Smooth muscle cell (in vitro differentiated cells): Measurements from ENCODE around the gene PIGH. TPM values are rescaled to one million over a fixed set of nuclear protein-coding genes. Genes with fewer than 3 reads are reported as not detected.

ENCODE experiments used
- DNase-seq: peaks from one replicate; lab custom pipeline; 2025; ENCODE audit not compliant: unreplicated experiment; lab: John Stamatoyannopoulos, UW
- H2AFZ ChIP-seq: fragments of 200-600 bp; sonication (generic); 2 replicates; pipeline ENCODE4 v1.6.0; 2016; ENCODE audit warnings: antibody characterized with exemption, low read depth, mild to moderate bottlenecking
- H3F3A ChIP-seq: fragments of 200-600 bp; sonication (generic); 2 replicates; pipeline ENCODE4 v1.6.0; 2017; ENCODE audit warnings: antibody characterized with exemption, low read depth
- H3K27ac ChIP-seq: fragments of 200-600 bp; sonication (generic); 2 replicates; pipeline ENCODE4 v1.5.1; 2016; ENCODE audit warnings: low read depth, mild to moderate bottlenecking
- H3K27me3 ChIP-seq: fragments of 200-600 bp; sonication (generic); 2 replicates; pipeline ENCODE4 v1.6.1; 2016; ENCODE audit warnings: low read depth, mild to moderate bottlenecking
- H3K36me3 ChIP-seq: fragments of 200-600 bp; sonication (generic); 2 replicates; pipeline ENCODE4 v1.5.1; 2016; ENCODE audit warnings: low read depth
- H3K4me1 ChIP-seq: fragments of 200-600 bp; sonication (generic); 2 replicates; pipeline ENCODE4 v1.5.1; 2016; ENCODE audit warnings: low read depth
- H3K4me2 ChIP-seq: fragments of 200-600 bp; sonication (generic); 2 replicates; pipeline ENCODE4 v1.6.0; 2016; ENCODE audit warnings: mild to moderate bottlenecking
- H3K4me3 ChIP-seq: fragments of 200-600 bp; sonication (generic); 2 replicates; pipeline ENCODE4 v1.5.1; 2016; ENCODE audit warnings: mild to moderate bottlenecking
- H3K79me2 ChIP-seq: fragments of 200-600 bp; sonication (generic); 2 replicates; pipeline ENCODE4 v1.6.0; 2016; ENCODE audit warnings: low read depth, mild to moderate bottlenecking
- H3K9ac ChIP-seq: fragments of 200-600 bp; sonication (generic); 2 replicates; pipeline ENCODE4 v1.6.0; 2016; ENCODE audit warnings: low read depth
- H3K9me3 ChIP-seq: fragments of 200-600 bp; sonication (generic); replicated peaks from 2 replicates; pipeline ENCODE4 v1.5.1; 2016; ENCODE audit warnings: low read depth
- H4K20me1 ChIP-seq: fragments of 200-600 bp; sonication (generic); 2 replicates; pipeline ENCODE4 v1.6.0; 2016; ENCODE audit warnings: low read depth
- CTCF ChIP-seq: fragments of 200-600 bp; sonication (generic); IDR thresholded peaks from 2 replicates; pipeline ENCODE4 v1.5.1; 2017; ENCODE audit warnings: borderline replicate concordance, mild to moderate bottlenecking, antibody characterized with exemption; ENCODE audit not compliant: insufficient read depth, poor library complexity, severe bottlenecking
- WGBS: methylation state at CpG from one replicate; pipeline ENCODE4 v1.1.7; 2016; ENCODE audit warnings: low lambda C conversion rate; 5-methylcytosine and 5-hydroxymethylcytosine counted together
- polyA plus RNA-seq: library from polyadenylated mRNA; unstranded; fragments of >200 nt; fragmentation: Nextera tagmentation; extraction: Ambion mirVana; gene quantifications from 2 replicates; pipeline ENCODE4 v1.2.1, GENCODE V29; 2016
- total RNA-seq: library from RNA; depleted of rRNA; stranded (reverse); fragments of >200 nt; gene quantifications from 2 replicates; pipeline ENCODE4 v1.2.3, GENCODE V29; 2014

The PIGH gene
- total and polyA plus RNA-seq, 2 experiments from 2014 or later: 15.5 to 20.6 TPM

DNA sequence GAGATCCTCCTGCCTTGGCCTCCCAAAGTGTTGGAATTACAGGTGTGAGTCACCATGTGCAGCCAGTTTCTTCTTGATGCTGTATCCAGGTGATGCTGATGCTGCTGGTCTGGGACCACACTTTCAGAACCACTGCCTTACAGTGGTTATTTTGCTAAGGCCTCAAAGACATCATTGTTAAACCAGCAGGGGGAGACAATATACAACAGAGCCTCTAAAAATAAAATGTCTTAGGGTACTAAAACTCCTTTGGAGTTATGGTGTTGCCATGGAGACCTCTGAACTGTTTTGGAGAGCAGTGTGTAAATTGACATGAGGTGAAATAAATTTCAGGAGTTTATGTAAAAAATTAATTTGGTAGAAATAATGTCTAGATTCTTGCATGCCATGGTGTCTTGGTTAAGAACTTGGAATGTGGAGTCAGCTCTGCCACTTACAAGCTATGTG is 18.6 kb upstream of the PIGH start:
- Histone ChIP-seq H3K4me3 (no peak overlapping the region), H3K36me3 (no peaks in the 10 kb centered on the region), H3K9ac (peak overlapping the region; percentile 75), H3K4me2 (peak overlapping the region; percentile 92), H4K20me1 (no peaks in the 10 kb centered on the region), H3F3A (peaks cover 6% of the 10 kb centered on the region), H3K79me2 (no peaks in the 10 kb centered on the region), H2AFZ (no peak overlapping the region), H3K4me1 (peaks cover 9% of the 10 kb centered on the region), H3K9me3 (no peaks in the 10 kb centered on the region), H3K27ac (peak overlapping the region; percentile 86), H3K27me3 (no peaks in the 10 kb centered on the region)
- no peak for DNase-seq
- TF ChIP-seq CTCF: peak; percentile 65

GRCh38 chr14:67610491-67610890 is 10.4 kb upstream of the PIGH start:
- no peaks in the 10 kb centered on the region for H3K9me3 ChIP-seq
- DNase-seq: no peak
- H3K4me2 ChIP-seq: no peak overlapping the region
- H3K27me3 ChIP-seq: no peaks in the 10 kb centered on the region
- no peak overlapping the region for H3K4me3 ChIP-seq
- no peaks in the 10 kb centered on the region for H3K36me3 ChIP-seq
- no peaks in the 10 kb centered on the region for H4K20me1 ChIP-seq
- 71% methylated on average over 1 of the region's 1 CpG for WGBS
- no peak for TF ChIP-seq CTCF
- no peak overlapping the region for H3K9ac ChIP-seq
- H2AFZ ChIP-seq: no peak overlapping the region
- H3K27ac ChIP-seq: no peak overlapping the region
- H3K79me2 ChIP-seq: no peaks in the 10 kb centered on the region
- H3F3A ChIP-seq: no peaks in the 10 kb centered on the region
- H3K4me1 ChIP-seq: no peaks in the 10 kb centered on the region

DNA sequence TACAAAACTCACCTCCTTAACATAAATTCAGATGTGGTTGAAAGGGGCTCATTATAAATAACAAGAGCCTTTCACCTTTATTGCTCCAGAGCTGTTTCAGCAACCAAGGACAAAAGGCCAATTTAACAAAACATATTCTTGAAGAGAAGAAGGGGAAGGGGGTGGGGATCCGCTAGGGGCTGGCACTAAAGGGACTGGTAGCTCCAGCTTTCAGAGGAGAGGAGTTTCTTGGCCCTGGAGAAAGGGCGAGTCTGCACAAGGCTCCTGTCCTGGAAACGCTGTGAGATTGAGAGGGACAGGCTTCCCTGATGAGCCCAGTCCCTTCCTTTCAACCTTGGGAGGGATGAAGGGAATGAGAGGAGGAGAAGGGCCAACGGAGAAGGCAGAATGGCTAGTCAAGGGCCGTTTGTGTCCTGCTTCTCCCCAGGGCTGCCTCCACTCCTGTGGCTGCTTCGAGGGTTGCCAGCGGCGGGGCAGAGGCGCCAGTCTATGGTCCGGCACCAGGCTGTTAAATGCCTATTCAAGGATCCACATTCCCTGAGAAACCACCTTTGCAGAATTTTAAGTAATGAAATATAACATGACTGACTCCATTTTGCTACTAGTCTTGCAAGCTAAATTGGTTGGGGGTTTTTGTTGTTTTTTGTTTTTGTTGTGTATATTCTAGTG is 9.7 kb upstream of the PIGH start:
- Histone ChIP-seq H3K4me2 (no peak overlapping the region), H4K20me1 (no peaks in the 10 kb centered on the region), H3F3A (no peaks in the 10 kb centered on the region), H3K79me2 (no peaks in the 10 kb centered on the region), H3K27me3 (no peaks in the 10 kb centered on the region), H3K36me3 (no peaks in the 10 kb centered on the region), H2AFZ (no peak overlapping the region), H3K4me3 (no peak overlapping the region), H3K27ac (no peak overlapping the region), H3K9me3 (no peaks in the 10 kb centered on the region), H3K4me1 (no peaks in the 10 kb centered on the region), H3K9ac (no peak overlapping the region)
- no peak for TF ChIP-seq CTCF
- 79% methylated on average over 10 of the region's 10 CpGs for WGBS
- DNase-seq: no peak

- no peak for TF ChIP-seq CTCF
- H3K79me2 ChIP-seq: no peaks in the 10 kb centered on the region
- no peaks in the 10 kb centered on the region for H4K20me1 ChIP-seq
- H3K4me3 ChIP-seq: no peak overlapping the region
- 95% methylated on average over 5 of the region's 5 CpGs for WGBS
- no peaks in the 10 kb centered on the region for H3K27me3 ChIP-seq
- H3F3A ChIP-seq: no peaks in the 10 kb centered on the region
- DNase-seq: no peak
- no peak overlapping the region for H3K27ac ChIP-seq
- H3K4me2 ChIP-seq: no peak overlapping the region
- no peaks in the 10 kb centered on the region for H3K4me1 ChIP-seq
- H3K36me3 ChIP-seq: no peaks in the 10 kb centered on the region
- H3K9ac ChIP-seq: no peak overlapping the region
- no peak overlapping the region for H2AFZ ChIP-seq
- no peaks in the 10 kb centered on the region for H3K9me3 ChIP-seq
These were observed 7.6 kb upstream of the PIGH start for GRCh38 chr14:67607646-67608045.
